GM19372 (cell line): ENCODE data around the gene GIGYF2.

Source experiments
- ATAC-seq: cut with Tn5 transposase; IDR thresholded peaks from one replicate; pipeline ENCODE4 v1.9.1; 2021; ENCODE audit warnings: mild to moderate bottlenecking, low read depth, moderate library complexity; ENCODE audit not compliant: unreplicated experiment

The GIGYF2 gene

GRCh38 chr2:232750135-232750671 is 53.1 kb downstream of the GIGYF2 start:
- no peak for ATAC-seq

- no peak for ATAC-seq
Measured at GRCh38 chr2:232757905-232758304, 60.8 kb downstream of the GIGYF2 start.

- no peak for ATAC-seq
Measured at GRCh38 chr2:232761301-232761907, 64.3 kb downstream of the GIGYF2 start.

GRCh38 chr2:232767866-232768265 is 70.7 kb downstream of the GIGYF2 start:
- no peak for ATAC-seq

- no peak for ATAC-seq
Measured at GRCh38 chr2:232770207-232770606, 73.1 kb downstream of the GIGYF2 start.

GRCh38 chr2:232771870-232772269 is 74.7 kb downstream of the GIGYF2 start:
- ATAC-seq = no peak

- ATAC-seq = no peak
Measured at GRCh38 chr2:232772531-232772930, 75.4 kb downstream of the GIGYF2 start.

- no peak for ATAC-seq
Measured at GRCh38 chr2:232773815-232774214, 76.7 kb downstream of the GIGYF2 start.

- no peak for ATAC-seq
Measured at GRCh38 chr2:232776435-232776834, 79.3 kb downstream of the GIGYF2 start, which contains the start of gene KCNJ13. TSS of gene KCNJ13 (minus strand) at chr2:232776565. CDS start at chr2:232771362, 5,203 bp downstream.

GRCh38 chr2:232777276-232777675 is 80.1 kb downstream of the GIGYF2 start:
- ATAC-seq = no peak

GRCh38 chr2:232779465-232779864 is 82.3 kb downstream of the GIGYF2 start:
- no peak for ATAC-seq

- ATAC-seq = no peak
Measured at GRCh38 chr2:232779934-232780333, 82.8 kb downstream of the GIGYF2 start.

GRCh38 chr2:232781765-232782164 is 84.6 kb downstream of the GIGYF2 start:
- peak; percentile 94 for ATAC-seq

- ATAC-seq = no peak
Measured at GRCh38 chr2:232783278-232783677, 86.1 kb downstream of the GIGYF2 start.

- no peak for ATAC-seq
Measured at GRCh38 chr2:232787806-232788205, 90.7 kb downstream of the GIGYF2 start.

GRCh38 chr2:232789082-232789481 is 92.0 kb downstream of the GIGYF2 start:
- ATAC-seq = no peak

GRCh38 chr2:232791518-232791917 is 94.4 kb downstream of the GIGYF2 start:
- ATAC-seq = no peak

GRCh38 chr2:232793271-232793670 is 96.1 kb downstream of the GIGYF2 start:
- ATAC-seq = no peak

GRCh38 chr2:232794981-232795380 is 97.8 kb downstream of the GIGYF2 start:
- ATAC-seq = no peak

- ATAC-seq = no peak
Measured at GRCh38 chr2:232795920-232796319, 98.8 kb downstream of the GIGYF2 start.

GRCh38 chr2:232798187-232798586 is 101.1 kb downstream of the GIGYF2 start:
- ATAC-seq = no peak

- ATAC-seq = no peak
Measured at GRCh38 chr2:232800166-232800565, 103.0 kb downstream of the GIGYF2 start.
